HFFc6 (cell line): Measurements from ENCODE around the gene TPH2. TPM values are rescaled to one million over a fixed set of nuclear protein-coding genes. Genes with fewer than 3 reads are reported as not detected.

ENCODE experiments used
- DNase-seq: peaks from one replicate; pipeline ENCODE4 v3.0.0-alpha.2; 2018
- H3K27ac Mint-ChIP-seq: 2 replicates; pipeline ENCODE4 v1.8.0; 2020; ENCODE audit warnings: mild to moderate bottlenecking, mixed read lengths
- H3K27me3 Mint-ChIP-seq: 2 replicates; pipeline ENCODE4 v1.8.0; 2021; ENCODE audit warnings: mild to moderate bottlenecking, moderate library complexity, mixed read lengths; ENCODE audit not compliant: insufficient read depth
- H3K36me3 Mint-ChIP-seq: 2 replicates; pipeline ENCODE4 v1.8.0; 2021; ENCODE audit warnings: low read depth, mixed read lengths
- H3K4me1 Mint-ChIP-seq: 2 replicates; pipeline ENCODE4 v1.8.0; 2020; ENCODE audit warnings: low read depth, mixed read lengths
- H3K4me3 Mint-ChIP-seq: 2 replicates; pipeline ENCODE4 v1.8.0; 2020; ENCODE audit warnings: mild to moderate bottlenecking, moderate library complexity, mixed read lengths
- H3K9me3 Mint-ChIP-seq: 2 replicates; pipeline ENCODE4 v1.8.0; 2020; ENCODE audit warnings: mild to moderate bottlenecking, mixed read lengths
- total RNA-seq, 6 experiments: library from RNA; stranded (reverse); fragmentation: NEBNext Ultra II Directional; extraction: Animal tissue kit (Norgen Biotek cat#: 25700); gene quantifications; 2 replicates in 1 of 6; 3 replicates in 5 of 6; pipeline ENCODE4 v1.2.3, GENCODE V29; 2021
- TF ChIP-seq, protein P1 (sequence below): fragments of 200-600 bp; sonication (generic); IDR thresholded peaks from 2 replicates; pipeline ENCODE4 v1.5.0; 2021; ENCODE audit warnings: antibody characterized with exemption, mild to moderate bottlenecking

The TPH2 gene
- total RNA-seq, 6 experiments from 2014 or later = not detected

DNA sequence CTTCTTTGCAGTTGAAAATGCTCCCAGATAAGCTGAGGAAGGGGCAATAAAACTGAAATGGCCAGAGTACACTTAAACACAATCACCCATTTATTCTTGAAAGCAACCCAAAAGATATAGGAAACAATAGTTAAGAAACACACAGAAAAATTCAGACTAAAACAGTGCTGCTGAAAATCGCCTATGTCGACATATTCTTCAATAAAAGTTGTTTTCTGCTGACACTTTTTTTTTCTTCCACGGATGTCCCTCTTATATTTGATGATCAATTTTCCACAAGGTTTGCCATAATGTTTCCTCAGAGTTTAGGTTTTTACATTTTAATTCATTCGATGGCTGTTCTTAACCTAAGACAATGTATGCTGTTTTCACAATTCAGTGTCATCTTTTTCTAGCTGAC lies 74.2 kb downstream of the TPH2 start:
- no peak for DNase-seq
- TF ChIP-seq, protein P1, sequence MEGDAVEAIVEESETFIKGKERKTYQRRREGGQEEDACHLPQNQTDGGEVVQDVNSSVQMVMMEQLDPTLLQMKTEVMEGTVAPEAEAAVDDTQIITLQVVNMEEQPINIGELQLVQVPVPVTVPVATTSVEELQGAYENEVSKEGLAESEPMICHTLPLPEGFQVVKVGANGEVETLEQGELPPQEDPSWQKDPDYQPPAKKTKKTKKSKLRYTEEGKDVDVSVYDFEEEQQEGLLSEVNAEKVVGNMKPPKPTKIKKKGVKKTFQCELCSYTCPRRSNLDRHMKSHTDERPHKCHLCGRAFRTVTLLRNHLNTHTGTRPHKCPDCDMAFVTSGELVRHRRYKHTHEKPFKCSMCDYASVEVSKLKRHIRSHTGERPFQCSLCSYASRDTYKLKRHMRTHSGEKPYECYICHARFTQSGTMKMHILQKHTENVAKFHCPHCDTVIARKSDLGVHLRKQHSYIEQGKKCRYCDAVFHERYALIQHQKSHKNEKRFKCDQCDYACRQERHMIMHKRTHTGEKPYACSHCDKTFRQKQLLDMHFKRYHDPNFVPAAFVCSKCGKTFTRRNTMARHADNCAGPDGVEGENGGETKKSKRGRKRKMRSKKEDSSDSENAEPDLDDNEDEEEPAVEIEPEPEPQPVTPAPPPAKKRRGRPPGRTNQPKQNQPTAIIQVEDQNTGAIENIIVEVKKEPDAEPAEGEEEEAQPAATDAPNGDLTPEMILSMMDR = no peak
- no peaks in the 10 kb centered on the region for H3K9me3 Mint-ChIP-seq
- no peak overlapping the region for H3K27ac Mint-ChIP-seq
- no peaks in the 10 kb centered on the region for H3K36me3 Mint-ChIP-seq
- no peak overlapping the region for H3K4me3 Mint-ChIP-seq
- no peaks in the 10 kb centered on the region for H3K27me3 Mint-ChIP-seq
- peaks cover 32% of the 10 kb centered on the region for H3K4me1 Mint-ChIP-seq

DNA sequence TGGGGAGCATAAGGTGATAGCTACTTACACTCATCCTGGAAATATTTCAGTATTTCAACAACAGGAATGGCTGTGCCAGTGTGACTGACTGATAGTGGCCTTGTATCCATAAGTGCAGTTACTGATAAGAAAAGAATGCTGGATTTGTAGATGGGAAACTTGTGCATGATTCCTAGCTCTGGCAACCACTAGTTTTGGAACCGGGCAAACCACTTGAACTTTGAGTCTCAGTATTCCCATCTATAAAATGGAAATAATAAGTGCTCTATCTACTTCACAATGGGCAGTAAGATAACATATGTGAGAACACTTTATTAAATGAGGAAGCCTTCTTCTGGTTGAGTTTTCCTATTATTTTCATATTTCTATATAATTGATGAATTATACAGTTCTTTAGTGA lies 77.2 kb downstream of the TPH2 start:
- no peaks in the 10 kb centered on the region for H3K9me3 Mint-ChIP-seq
- no peak overlapping the region for H3K27ac Mint-ChIP-seq
- H3K36me3 Mint-ChIP-seq = no peaks in the 10 kb centered on the region
- TF ChIP-seq, protein P1 = no peak
- H3K27me3 Mint-ChIP-seq = no peaks in the 10 kb centered on the region; the same call in 1 of the 2 replicates
- H3K4me3 Mint-ChIP-seq = no peak overlapping the region
- DNase-seq = no peak
- H3K4me1 Mint-ChIP-seq = peaks cover 17% of the 10 kb centered on the region

DNA sequence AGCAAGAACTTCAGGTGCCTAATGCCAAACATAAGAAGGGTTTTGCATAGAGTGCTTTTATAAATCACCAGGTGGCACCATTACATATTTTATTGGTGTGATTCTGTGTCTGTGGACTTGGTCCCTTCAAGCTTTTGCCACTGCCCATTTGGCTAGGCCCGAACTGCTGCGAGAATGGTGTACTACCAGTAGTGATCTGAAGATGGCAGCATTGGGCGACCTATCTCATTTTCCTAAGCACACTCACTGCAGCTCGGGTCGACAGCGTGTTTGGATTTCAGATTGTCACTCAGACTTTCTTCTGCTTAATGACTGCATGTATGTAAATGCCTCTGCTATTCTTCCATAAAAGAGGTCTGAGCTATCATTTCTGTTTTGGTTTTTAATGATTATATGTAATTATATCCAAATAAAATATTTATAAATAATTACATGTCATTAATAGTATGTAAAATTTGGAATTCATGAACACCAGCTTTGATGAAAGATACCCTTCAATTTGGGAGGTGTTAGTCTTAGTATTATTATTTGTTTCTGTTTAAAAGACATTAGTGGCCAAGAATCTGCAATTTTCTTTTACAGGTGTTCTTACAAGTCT lies 78.5 kb downstream of the TPH2 start:
- peak; percentile 69 for DNase-seq
- TF ChIP-seq, protein P1 = peak; percentile 92
- Mint-ChIP-seq H3K4me1 (peaks cover 4% of the 10 kb centered on the region), H3K27ac (no peak overlapping the region), H3K4me3 (no peak overlapping the region), H3K9me3 (no peaks in the 10 kb centered on the region), H3K27me3 (no peaks in the 10 kb centered on the region; the same call in 1 of the 2 replicates), H3K36me3 (no peaks in the 10 kb centered on the region)

DNA sequence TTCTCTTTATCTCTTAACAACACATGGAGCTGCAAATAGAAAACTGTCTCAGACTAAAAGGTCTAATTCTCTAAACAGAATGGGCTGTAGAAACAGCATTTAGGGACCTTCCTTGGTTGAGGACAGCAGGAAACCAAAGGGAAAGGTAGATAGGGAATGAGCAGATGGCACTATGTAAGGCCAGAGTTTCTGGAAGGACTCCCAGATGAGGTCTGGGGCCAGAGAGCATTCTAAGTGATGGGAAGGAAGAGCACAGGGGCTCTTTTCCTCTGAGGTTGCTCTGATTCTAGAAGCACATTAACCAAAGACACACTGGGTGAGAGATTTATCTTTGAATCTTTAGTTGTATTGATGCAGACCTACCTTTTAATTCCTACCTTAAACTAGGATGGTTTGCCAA lies 79.4 kb downstream of the TPH2 start:
- no peak for DNase-seq
- Mint-ChIP-seq H3K36me3 (no peaks in the 10 kb centered on the region), H3K4me1 (no peaks in the 10 kb centered on the region; the same call in 1 of the 2 replicates), H3K27ac (no peak overlapping the region), H3K9me3 (no peaks in the 10 kb centered on the region), H3K27me3 (no peaks in the 10 kb centered on the region; the same call in 1 of the 2 replicates), H3K4me3 (no peak overlapping the region)
- TF ChIP-seq, protein P1 = no peak

DNA sequence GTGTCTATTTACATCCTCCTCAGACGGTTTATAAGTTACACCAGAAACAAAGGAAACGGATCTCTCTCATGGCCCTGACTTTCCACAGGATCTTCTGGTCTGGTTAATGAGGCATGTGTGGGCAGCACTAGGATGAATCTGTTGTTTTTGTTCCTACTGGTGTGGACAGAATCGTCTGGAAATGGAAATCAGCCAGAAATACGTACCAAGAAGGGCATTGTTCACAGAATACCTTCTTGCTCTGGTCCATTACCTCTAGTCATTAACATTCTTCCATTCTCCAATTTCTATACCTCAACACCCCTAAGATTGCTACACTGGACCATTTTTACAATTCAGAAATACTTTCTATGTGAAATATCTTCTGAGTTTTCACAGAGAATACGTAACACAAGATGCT lies 86.0 kb downstream of the TPH2 start:
- no peaks in the 10 kb centered on the region for H3K36me3 Mint-ChIP-seq
- no peaks in the 10 kb centered on the region for H3K4me1 Mint-ChIP-seq
- no peak overlapping the region for H3K27ac Mint-ChIP-seq
- no peak for DNase-seq
- no peaks in the 10 kb centered on the region for H3K9me3 Mint-ChIP-seq
- TF ChIP-seq, protein P1 = no peak
- H3K27me3 Mint-ChIP-seq = peaks cover 5% of the 10 kb centered on the region; the same call in 1 of the 2 replicates
- H3K4me3 Mint-ChIP-seq = no peak overlapping the region
